ENCODE results near the gene OTUD7B. TPM values are rescaled to one million over a fixed set of nuclear protein-coding genes. Genes with fewer than 3 reads are reported as not detected.

OTUD7B gene
- total and polyA plus RNA-seq, 9 of the 15 experiments (the other 6 are each of a cell fraction or from before 2014, with no cell fraction given), result 0.96 to 18.8 (median 7.4) TPM

DNA sequence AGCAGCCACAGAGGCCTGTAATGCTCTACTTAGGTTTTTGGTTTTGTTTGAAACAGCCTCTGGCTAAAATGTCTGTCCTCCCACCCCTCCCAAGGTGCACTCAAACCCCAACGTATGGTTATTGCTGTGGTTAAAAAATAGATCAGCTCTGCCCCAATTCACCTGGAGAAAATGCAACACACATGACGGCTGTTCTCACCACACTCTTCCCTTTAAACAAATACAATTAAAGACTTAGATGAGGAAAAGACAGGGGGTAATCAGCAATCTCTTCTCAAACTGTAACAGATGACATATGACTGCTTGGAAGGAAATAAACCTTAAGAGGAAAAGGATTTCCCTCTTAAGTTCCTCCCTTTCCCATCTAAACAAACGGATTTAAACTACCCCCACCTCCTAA lies 67.6 kb downstream of the OTUD7B start:
- Histone ChIP-seq H3K36me3 (ENCODE audit: control insufficient read depth, insufficient read depth, low read length) (peaks cover 30% of the 10 kb centered on the region; the same call in 2 of the 3 replicates), H3K79me2 (ENCODE audit: control insufficient read depth, insufficient read depth, low read length) (no peaks in the 10 kb centered on the region), H3K4me2 (ENCODE audit: insufficient read depth, low read length) (no peak overlapping the region), H3K4me1 (replicated peaks in 1 of 2; ENCODE audit: control insufficient read depth in 2 of 2, insufficient read depth in 2 of 2, low read length in 2 of 2) (peaks cover 10 to 18% of the 10 kb centered on the region in 2 experiments; a peak in 4 of 5 replicates), H3K4me3 (no peak overlapping the region), H4K20me1 (replicated peaks; ENCODE audit: control insufficient read depth, insufficient read depth, low read length) (no peaks in the 10 kb centered on the region), H3K9me3 (replicated peaks; ENCODE audit: control insufficient read depth, insufficient read depth, low read depth, low read length) (no peaks in the 10 kb centered on the region), H3K9ac (ENCODE audit: insufficient read depth in 1 of 2, low read depth in 2 of 2, low read length in 2 of 2) (no peak overlapping the region), H3K27me3 (ENCODE audit: control insufficient read depth in 2 of 2, insufficient read depth in 2 of 2, low read length in 2 of 2) (no peaks in the 10 kb centered on the region), H3K27ac (ENCODE audit: extremely low read depth, low read depth, low read length) (no peak overlapping the region), H3K9me1 (ENCODE audit: control insufficient read depth, insufficient read depth, low read length) (no peaks in the 10 kb centered on the region), H2AFZ (ENCODE audit: low read depth, low read length) (no peak overlapping the region)
- CTCF ChIA-PET (ENCODE audit: low intra/inter-chr PET ratio), result interaction anchor here (1.6 kb wide), 1 partner anchor 55 kb away, joined by 4 read pairs; a partner anchor contains a TSS
- TSS peak; percentile 41 for BruUV-seq (replicated peaks)
- FAIRE-seq (no peak), DNase-seq (ENCODE audit: extremely low read depth in 1 of 4, low spot score in 3 of 4) (no peak), ATAC-seq (no peak)
- 38% methylated on average over 3 of the region's 3 CpGs for WGBS (ENCODE audit: insufficient coverage, low coverage, missing lambda C conversion rate)
- POLR2A ChIA-PET, result interaction anchor here (1.0 to 1.3 kb wide), 6 partner anchors 15 to 124 kb away, joined by 3 to 15 read pairs (median 3); partner anchors contain the start of gene VPS45
- TF ChIP-seq SMAD1 (IDR thresholded peaks at IDR 0.05; ENCODE audit: low read depth, low read length, partially characterized antibody), result no peak
- no peak for TF ChIP-seq TEAD1 (CRISPR knock-in tag; IDR thresholded peaks at IDR 0.05)
- no peak for TF ChIP-seq MAFF (IDR thresholded peaks at IDR 0.05; ENCODE audit: low read length)
- no peak for TF ChIP-seq RFX5 (IDR thresholded peaks at IDR 0.05; ENCODE audit: low read depth, low read length)
- no peak for TF ChIP-seq ZBTB1 (CRISPR knock-in tag; IDR thresholded peaks at IDR 0.05; ENCODE audit: borderline replicate concordance, low read depth)
- TF ChIP-seq RCOR1 (IDR thresholded peaks at IDR 0.05; ENCODE audit: borderline replicate concordance in 1 of 2, low read depth in 2 of 2, low read length in 2 of 2), result no peak
- no peak for TF ChIP-seq ZFPM2 (CRISPR knock-in tag; IDR thresholded peaks at IDR 0.05)
- no peak for TF ChIP-seq RUNX1 (IDR thresholded peaks at IDR 0.05; ENCODE audit: low read depth)
- no peak for TF ChIP-seq BRCA1 (IDR thresholded peaks at IDR 0.05)
- no peak for TF ChIP-seq BRCA1 (CRISPR knock-in tag; IDR thresholded peaks at IDR 0.05)
- no peak for TF ChIP-seq ZEB2 (IDR thresholded peaks at IDR 0.05)
- TF ChIP-seq YBX1 (IDR thresholded peaks at IDR 0.05), result no peak
- no peak for TF ChIP-seq MCM5 (IDR thresholded peaks at IDR 0.05; ENCODE audit: low read depth)
- no peak for TF ChIP-seq NCOA2 (IDR thresholded peaks at IDR 0.05; ENCODE audit: partially characterized antibody in 2 of 2)
- TF ChIP-seq SUPT5H (IDR thresholded peaks at IDR 0.05), result no peak
- TF ChIP-seq PCBP1 (IDR thresholded peaks at IDR 0.05; ENCODE audit: low read depth, low read length, poor library complexity, severe bottlenecking), result no peak
- TF ChIP-seq NELFE (IDR thresholded peaks at IDR 0.05; ENCODE audit: insufficient read depth, insufficient read length), result no peak
- no peak for TF ChIP-seq CTBP1 (IDR thresholded peaks at IDR 0.05; ENCODE audit: borderline replicate concordance)
- no peak for TF ChIP-seq KLF16 (IDR thresholded peaks at IDR 0.05)
- TF ChIP-seq, protein P1, sequence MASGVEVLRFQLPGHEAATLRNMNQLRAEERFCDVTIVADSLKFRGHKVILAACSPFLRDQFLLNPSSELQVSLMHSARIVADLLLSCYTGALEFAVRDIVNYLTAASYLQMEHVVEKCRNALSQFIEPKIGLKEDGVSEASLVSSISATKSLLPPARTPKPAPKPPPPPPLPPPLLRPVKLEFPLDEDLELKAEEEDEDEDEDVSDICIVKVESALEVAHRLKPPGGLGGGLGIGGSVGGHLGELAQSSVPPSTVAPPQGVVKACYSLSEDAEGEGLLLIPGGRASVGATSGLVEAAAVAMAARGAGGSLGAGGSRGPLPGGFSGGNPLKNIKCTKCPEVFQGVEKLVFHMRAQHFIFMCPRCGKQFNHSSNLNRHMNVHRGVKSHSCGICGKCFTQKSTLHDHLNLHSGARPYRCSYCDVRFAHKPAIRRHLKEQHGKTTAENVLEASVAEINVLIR (CRISPR knock-in tag; IDR thresholded peaks at IDR 0.05), result no peak
- TF ChIP-seq, protein P2, sequence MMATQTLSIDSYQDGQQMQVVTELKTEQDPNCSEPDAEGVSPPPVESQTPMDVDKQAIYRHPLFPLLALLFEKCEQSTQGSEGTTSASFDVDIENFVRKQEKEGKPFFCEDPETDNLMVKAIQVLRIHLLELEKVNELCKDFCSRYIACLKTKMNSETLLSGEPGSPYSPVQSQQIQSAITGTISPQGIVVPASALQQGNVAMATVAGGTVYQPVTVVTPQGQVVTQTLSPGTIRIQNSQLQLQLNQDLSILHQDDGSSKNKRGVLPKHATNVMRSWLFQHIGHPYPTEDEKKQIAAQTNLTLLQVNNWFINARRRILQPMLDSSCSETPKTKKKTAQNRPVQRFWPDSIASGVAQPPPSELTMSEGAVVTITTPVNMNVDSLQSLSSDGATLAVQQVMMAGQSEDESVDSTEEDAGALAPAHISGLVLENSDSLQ (IDR thresholded peaks at IDR 0.05), result no peak
- intact Hi-C loops (cut with micrococcal nuclease), result no loop called here
- in situ Hi-C loops (cut with MboI), result no loop called here

Data from K562 (cell line).